Gastroesophageal sphincter (tissue), 4 donors: ENCODE results near the gene CLCN4. TPM values are rescaled to one million over a fixed set of nuclear protein-coding genes. Genes with fewer than 3 reads are reported as not detected.

Experiments
- ATAC-seq: fragments of 150-250 bp; one replicate; pipeline ENCODE4 v1.9.1; 2016; ENCODE audit warnings: mild to moderate bottlenecking, moderate library complexity
- H3K27ac ChIP-seq, 4 donors: fragments of 200-600 bp; sonication (generic) in 3 of 4; 1 replicate in 3 of 4; 2 replicates in 1 of 4; pipeline ENCODE4 v1.5.1; 2016 to 2019
- H3K27me3 ChIP-seq: fragments of 200-600 bp; sonication (generic); one replicate; pipeline ENCODE4 v1.5.1; 2019
- H3K36me3 ChIP-seq, 2 donors: fragments of 200-600 bp; sonication (generic); one replicate each; pipeline ENCODE4 v1.5.1; 2019; ENCODE audit warnings: control low read depth in 1 of 2
- H3K4me1 ChIP-seq, 3 donors: fragments of 200-600 bp; sonication (generic); 1 replicate in 2 of 3; 2 replicates in 1 of 3; pipeline ENCODE4 v1.5.1; 2016 to 2019; ENCODE audit warnings: control low read depth in 2 of 3
- H3K4me3 ChIP-seq, 2 donors: fragments of 200-600 bp; sonication (generic); one replicate each; pipeline ENCODE4 v1.5.1; 2019; ENCODE audit warnings: mild to moderate bottlenecking in 1 of 2, moderate library complexity in 1 of 2
- H3K9me3 ChIP-seq, 3 donors: fragments of 200-600 bp; sonication (generic); one replicate each; pipeline ENCODE4 v1.5.1; 2017 to 2019; ENCODE audit warnings: control low read depth in 2 of 3
- CTCF ChIP-seq, 4 experiments: fragments of 200-600 bp in 2 of 4; fragments of 450-650 bp in 2 of 4; sonication (generic) in 1 of 4; IDR thresholded peaks; one replicate each; pipeline ENCODE4 v1.5.1; 2017 to 2019; ENCODE audit warnings: antibody characterized with exemption in 4 of 4, mild to moderate bottlenecking in 2 of 4, moderate library complexity in 2 of 4
- EP300 ChIP-seq: sonication (generic); formaldehyde crosslinking; IDR thresholded peaks from one replicate; pipeline ENCODE4 v1.6.1; 2017; ENCODE audit warnings: antibody characterized with exemption, mild to moderate bottlenecking
- POLR2A ChIP-seq, 2 donors: fragments of 450-650 bp; IDR thresholded peaks; one replicate each; pipeline ENCODE4 v1.6.1; 2017; ENCODE audit warnings: antibody characterized with exemption in 2 of 2, mild to moderate bottlenecking in 2 of 2, moderate library complexity in 1 of 2
- POLR2AphosphoS5 ChIP-seq: sonication (generic); formaldehyde crosslinking; IDR thresholded peaks from one replicate; pipeline ENCODE4 v1.6.1; 2017; ENCODE audit warnings: antibody characterized with exemption
- WGBS, 2 donors: methylation state at CpG; one replicate each; pipeline ENCODE4 v1.1.5; 2018; ENCODE audit warnings: low coverage in 1 of 2; 5-methylcytosine and 5-hydroxymethylcytosine counted together
- total RNA-seq, 4 donors: library from RNA; depleted of rRNA; stranded (reverse); fragments of >200 nt; gene quantifications; one replicate each; pipeline ENCODE4 v1.1.0, GENCODE V29; 2016

Gene CLCN4
- total RNA-seq, 4 donors from 2014 or later = 0.16 to 2.3 (median 2.0) TPM

- TF ChIP-seq POLR2AphosphoS5 = no peak
- no peak for TF ChIP-seq EP300
- TF ChIP-seq CTCF (IDR thresholded peaks at IDR 0.05) = no peak
- TF ChIP-seq POLR2A (IDR thresholded peaks at IDR 0.05) = no peak
- WGBS, 2 donors = 60 to 79% methylated on average over 1 to 10 of the region's 23 CpGs
- H3K4me3 ChIP-seq = no peak overlapping the region
- peaks cover 0 to 19% (median 2%) of the 10 kb centered on the region in 3 donors for H3K4me1 ChIP-seq
- no peak overlapping the region for H3K27ac ChIP-seq
- H3K36me3 ChIP-seq = peaks cover 0 to 61% of the 10 kb centered on the region in 2 donors
- ATAC-seq = no peak
- H3K9me3 ChIP-seq = no peaks in the 10 kb centered on the region
- H3K27me3 ChIP-seq = no peaks in the 10 kb centered on the region
Observed at GRCh38 chrX:10126044-10126443, 30.7 kb upstream of the CLCN4 start.

- H3K4me3 ChIP-seq = no peak overlapping the region
- H3K9me3 ChIP-seq = no peaks in the 10 kb centered on the region
- H3K27ac ChIP-seq = no peak overlapping the region
- no peak for TF ChIP-seq POLR2A (IDR thresholded peaks at IDR 0.05)
- no peak for TF ChIP-seq CTCF (IDR thresholded peaks at IDR 0.05)
- TF ChIP-seq EP300 = no peak
- TF ChIP-seq POLR2AphosphoS5 = no peak
- ATAC-seq = no peak
- H3K27me3 ChIP-seq = no peaks in the 10 kb centered on the region
- WGBS, 2 donors = 100% methylated on average over 1 to 2 of the region's 10 CpGs
- H3K4me1 ChIP-seq = peaks cover 0 to 11% (median 2%) of the 10 kb centered on the region in 3 donors
- H3K36me3 ChIP-seq = peaks cover 0 to 69% of the 10 kb centered on the region in 2 donors
Observed at GRCh38 chrX:10126834-10127233, 29.9 kb upstream of the CLCN4 start.

GRCh38 chrX:10128386-10128785, 28.4 kb upstream of the CLCN4 start:
- no CpG with 5 or more reads among the region's 17 CpGs for WGBS, 2 donors
- Histone ChIP-seq H3K4me1 (no peaks in the 10 kb centered on the region), H3K9me3 (no peaks in the 10 kb centered on the region), H3K27ac (no peak overlapping the region), H3K27me3 (no peaks in the 10 kb centered on the region), H3K36me3 (peaks cover 0 to 75% of the 10 kb centered on the region in 2 donors), H3K4me3 (no peak overlapping the region)
- ATAC-seq = no peak
- TF ChIP-seq CTCF (IDR thresholded peaks at IDR 0.05) (no peak), POLR2AphosphoS5 (no peak), EP300 (no peak), POLR2A (IDR thresholded peaks at IDR 0.05) (no peak)

- no peak for ATAC-seq
- 66 to 87% methylated on average over 4 to 5 of the region's 12 CpGs for WGBS, 2 donors
- no peak for TF ChIP-seq POLR2A (IDR thresholded peaks at IDR 0.05)
- TF ChIP-seq CTCF (IDR thresholded peaks at IDR 0.05) = no peak
- TF ChIP-seq EP300 = no peak
- no peak for TF ChIP-seq POLR2AphosphoS5
- H3K27me3 ChIP-seq = no peaks in the 10 kb centered on the region
- no peaks in the 10 kb centered on the region for H3K4me1 ChIP-seq
- no peak overlapping the region for H3K27ac ChIP-seq
- H3K4me3 ChIP-seq = no peak overlapping the region
- H3K9me3 ChIP-seq = no peaks in the 10 kb centered on the region
- peaks cover 0 to 82% of the 10 kb centered on the region in 2 donors for H3K36me3 ChIP-seq
Observed at GRCh38 chrX:10129229-10129628, 27.5 kb upstream of the CLCN4 start.

- no peak for ATAC-seq
- Histone ChIP-seq H3K27me3 (no peaks in the 10 kb centered on the region), H3K27ac (no peak overlapping the region), H3K4me1 (no peaks in the 10 kb centered on the region), H3K36me3 (peaks cover 0 to 82% of the 10 kb centered on the region in 2 donors), H3K9me3 (no peaks in the 10 kb centered on the region), H3K4me3 (no peak overlapping the region)
- 100% methylated on average over 1 of the region's 3 CpGs for WGBS, 2 donors
- TF ChIP-seq POLR2A (IDR thresholded peaks at IDR 0.05) (no peak), CTCF (IDR thresholded peaks at IDR 0.05) (no peak), EP300 (no peak), POLR2AphosphoS5 (no peak)
Observed at GRCh38 chrX:10130354-10130753, 26.4 kb upstream of the CLCN4 start.
